Upper lobe of left lung (tissue), 4 donors: Measurements from ENCODE around the gene PLB1.

Experiments
- EP300 ChIP-seq, 4 donors: sonication (generic); formaldehyde crosslinking; IDR thresholded peaks; one replicate each; pipeline ENCODE4 v1.5.1; 2017; ENCODE audit warnings: antibody characterized with exemption in 4 of 4, control low read depth in 2 of 4
- TF ChIP-seq, protein P1 (sequence below), 6 experiments: fragments of 450-650 bp in 4 of 6; fragments of 200-600 bp in 2 of 6; sonication (generic) in 2 of 6; IDR thresholded peaks; one replicate each; pipeline ENCODE4 v1.5.1; 2016 to 2019; ENCODE audit warnings: antibody characterized with exemption in 6 of 6

DNA sequence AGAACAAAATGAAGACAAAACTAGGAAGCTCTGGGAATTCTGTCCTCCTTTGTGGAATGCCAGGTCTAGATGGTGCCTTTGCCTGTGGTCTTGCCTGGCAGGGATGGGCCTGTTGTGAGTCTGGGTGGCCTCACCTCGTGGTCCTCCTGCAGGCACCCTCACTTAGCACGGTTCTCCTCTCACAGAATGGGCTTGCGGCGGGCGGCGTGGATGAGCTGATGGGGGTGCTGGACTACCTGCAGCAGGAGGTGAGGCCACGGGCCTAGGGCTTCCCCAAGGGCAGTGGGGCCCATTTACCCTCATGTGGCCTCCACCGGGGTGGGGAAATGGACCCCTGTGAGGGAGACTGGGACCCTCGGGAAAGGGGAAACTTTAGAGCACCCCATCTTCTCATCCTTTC lies 42.3 kb downstream of the PLB1 start:
- TF ChIP-seq EP300 (IDR thresholded peaks at IDR 0.05): no peak
- TF ChIP-seq, protein P1, sequence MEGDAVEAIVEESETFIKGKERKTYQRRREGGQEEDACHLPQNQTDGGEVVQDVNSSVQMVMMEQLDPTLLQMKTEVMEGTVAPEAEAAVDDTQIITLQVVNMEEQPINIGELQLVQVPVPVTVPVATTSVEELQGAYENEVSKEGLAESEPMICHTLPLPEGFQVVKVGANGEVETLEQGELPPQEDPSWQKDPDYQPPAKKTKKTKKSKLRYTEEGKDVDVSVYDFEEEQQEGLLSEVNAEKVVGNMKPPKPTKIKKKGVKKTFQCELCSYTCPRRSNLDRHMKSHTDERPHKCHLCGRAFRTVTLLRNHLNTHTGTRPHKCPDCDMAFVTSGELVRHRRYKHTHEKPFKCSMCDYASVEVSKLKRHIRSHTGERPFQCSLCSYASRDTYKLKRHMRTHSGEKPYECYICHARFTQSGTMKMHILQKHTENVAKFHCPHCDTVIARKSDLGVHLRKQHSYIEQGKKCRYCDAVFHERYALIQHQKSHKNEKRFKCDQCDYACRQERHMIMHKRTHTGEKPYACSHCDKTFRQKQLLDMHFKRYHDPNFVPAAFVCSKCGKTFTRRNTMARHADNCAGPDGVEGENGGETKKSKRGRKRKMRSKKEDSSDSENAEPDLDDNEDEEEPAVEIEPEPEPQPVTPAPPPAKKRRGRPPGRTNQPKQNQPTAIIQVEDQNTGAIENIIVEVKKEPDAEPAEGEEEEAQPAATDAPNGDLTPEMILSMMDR (IDR thresholded peaks at IDR 0.05): no peak
